Measurements from ENCODE around the gene MPEG1.
A peak's percentile ranks its signal among the peaks of the same experiment; 100 is the strongest.

Gene MPEG1

DNA sequence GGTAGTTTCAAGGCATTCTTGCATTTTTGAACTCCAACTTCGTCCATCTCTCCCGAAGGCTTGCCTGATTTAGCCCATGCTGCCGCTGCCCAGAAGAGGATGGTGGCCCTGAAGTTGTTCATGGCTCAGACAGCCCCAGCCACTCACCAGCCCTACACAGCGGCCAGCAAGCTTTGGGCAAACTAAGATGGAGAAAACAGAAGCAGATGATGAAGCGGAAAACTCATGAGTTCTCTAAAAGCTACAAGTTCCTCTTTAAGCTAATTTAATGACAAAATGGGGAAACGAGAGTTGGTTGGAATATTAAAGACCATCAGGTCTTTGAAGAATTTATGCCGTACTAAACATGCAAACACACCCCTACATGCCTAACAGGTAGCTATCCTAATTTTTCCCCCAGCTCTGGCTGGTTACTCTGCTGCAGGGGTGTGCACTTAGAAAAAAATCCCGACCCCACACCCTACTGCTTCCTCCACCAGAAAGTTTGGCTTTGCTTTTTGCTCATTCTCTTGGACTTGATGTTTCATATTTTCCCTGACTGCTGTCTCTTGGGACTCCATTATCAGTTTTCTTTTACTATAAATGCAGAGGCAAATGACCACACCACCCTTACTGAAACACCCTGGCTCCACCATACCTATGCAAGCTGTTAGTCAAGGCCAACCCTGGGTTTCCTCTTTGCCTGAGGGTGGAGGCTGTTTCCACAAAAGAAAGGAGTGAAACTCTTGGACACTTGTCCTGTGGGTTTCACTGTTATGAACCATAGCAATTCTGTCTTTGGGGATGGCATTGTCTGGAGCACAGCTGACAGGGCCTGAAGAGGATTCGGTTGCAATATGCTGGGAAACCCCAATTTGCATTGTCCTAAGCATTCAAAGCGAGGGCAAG is at the start of gene MPEG1:
Gene MPEG1 (minus strand): TSS at position 184 of the 888 bp plus-strand sequence. CDS start 62 bp downstream, at position 122.
- DNase-seq, result peak; percentile 3 to 44

- no peak for DNase-seq
Measured at GRCh38 chr11:59262177-59262818, 49.6 kb upstream of the MPEG1 start.

DNA sequence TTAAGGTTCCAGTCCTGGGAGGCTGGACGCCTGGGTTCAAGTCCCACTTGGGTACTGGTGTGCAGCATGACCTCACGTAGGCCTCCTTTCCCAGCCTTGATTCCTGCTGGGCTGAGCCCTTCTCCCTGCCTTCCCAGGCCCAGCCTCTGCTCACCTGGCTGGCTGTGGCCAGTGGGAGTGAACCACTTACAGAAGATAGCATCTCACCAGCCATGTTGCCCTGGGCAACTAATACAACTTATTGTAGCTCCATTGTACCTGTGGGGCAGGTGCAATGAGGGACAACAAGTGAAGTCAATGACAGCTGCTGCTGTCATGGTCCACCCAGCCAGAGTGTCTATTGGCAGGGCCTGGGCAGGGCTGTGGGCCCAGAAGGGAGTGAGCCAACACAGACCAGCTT is 48.4 kb upstream of the MPEG1 start:
- no peak for DNase-seq

- no peak for DNase-seq
Measured at GRCh38 chr11:59259867-59260475, 47.2 kb upstream of the MPEG1 start.

DNA sequence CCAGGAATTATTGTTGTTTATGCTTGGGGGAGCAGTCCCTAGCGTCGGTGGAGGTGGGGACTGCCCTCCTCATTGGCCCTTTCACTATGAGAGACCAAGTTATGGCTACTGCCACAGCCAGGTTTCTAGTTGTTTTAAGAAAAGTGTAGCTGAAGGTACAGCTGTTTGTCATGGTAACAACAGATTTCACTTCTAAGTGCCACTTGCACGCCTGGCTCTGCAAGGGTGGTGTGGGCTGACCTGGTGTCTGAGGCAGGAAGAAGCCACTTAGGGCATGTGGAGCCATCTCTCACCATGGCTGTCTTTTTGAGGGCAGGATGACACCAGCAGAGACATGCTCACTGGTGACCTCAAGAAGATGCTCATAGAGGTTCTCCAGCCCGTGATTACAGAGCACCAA is 46.3 kb upstream of the MPEG1 start:
- DNase-seq, result no peak

DNA sequence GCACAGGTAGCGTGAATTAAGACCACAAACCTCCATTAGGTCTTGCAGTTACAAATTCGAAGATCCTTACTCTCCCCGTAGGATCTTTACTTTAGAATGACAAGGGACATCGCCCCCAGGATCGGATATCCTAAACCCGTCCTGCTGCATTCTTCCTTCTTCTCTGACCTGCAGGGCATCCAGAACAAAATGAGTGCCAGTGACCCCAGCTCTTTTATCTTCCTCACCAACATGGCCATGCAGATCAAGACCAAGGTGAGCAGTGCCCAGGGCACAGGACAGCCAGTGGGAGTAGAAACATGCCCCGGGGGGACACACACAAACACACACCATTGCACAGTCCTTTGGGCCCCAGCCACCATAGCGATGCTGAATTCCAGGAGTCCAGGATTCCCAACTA is 42.6 kb upstream of the MPEG1 start:
- DNase-seq, result no peak

- no peak for DNase-seq
Measured at GRCh38 chr11:59254286-59254685, 41.6 kb upstream of the MPEG1 start.

DNA sequence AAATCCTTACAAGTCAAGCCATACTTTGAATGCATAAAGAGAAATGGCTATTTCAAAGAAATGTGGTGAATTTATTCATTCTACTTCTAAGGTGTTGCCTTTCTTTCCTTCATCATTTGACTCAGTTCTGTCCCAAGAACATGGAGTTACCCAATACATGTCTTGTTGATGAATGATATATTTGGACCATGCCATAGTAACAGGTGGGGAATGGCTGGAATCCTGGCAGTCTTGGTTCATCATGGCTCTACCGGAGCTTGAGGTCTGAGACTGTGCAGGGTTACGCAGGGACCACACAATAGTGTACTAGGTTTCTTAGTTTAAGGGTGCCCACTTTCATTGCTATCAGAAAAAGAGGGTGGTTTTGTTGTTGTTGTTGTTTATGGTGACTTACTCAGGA is 40.3 kb upstream of the MPEG1 start:
- no peak for DNase-seq

GRCh38 chr11:59249535-59249934 is 36.8 kb upstream of the MPEG1 start:
- no peak for DNase-seq

DNA sequence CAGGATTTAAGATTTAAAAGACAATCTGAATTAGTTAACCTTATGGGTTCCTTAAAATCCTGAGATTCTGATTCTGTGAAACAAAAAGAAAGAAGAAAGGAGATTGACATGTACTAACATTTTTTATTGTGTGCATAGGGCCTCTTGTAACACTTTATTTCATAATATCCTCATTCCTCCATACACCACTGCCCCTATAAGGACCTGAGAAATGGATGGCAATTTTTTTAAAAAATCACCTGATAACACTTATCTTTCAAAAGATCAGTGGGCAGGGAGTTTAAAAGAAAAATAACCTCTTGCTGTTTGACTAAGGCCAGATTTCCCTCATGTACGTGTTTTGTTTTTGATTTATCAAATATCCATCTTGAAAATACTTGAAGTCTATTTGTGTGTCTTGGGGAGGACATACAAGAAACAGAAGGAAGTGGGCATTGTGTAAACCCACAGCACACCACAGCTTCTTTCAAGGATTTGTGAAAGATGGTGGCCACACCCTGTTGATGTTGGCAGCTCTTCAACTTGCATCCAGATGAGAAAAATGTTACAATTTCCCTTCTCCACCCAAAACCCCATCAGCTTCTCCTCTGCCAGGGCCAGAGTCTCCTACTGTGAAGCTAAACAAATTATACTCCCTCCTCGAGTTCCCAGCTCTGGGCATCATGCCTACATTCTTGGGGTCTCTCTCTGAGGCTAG is 35.0 kb upstream of the MPEG1 start:
- DNase-seq, result peak; percentile 37 to 44

- DNase-seq, result no peak
Measured at GRCh38 chr11:59243633-59244032, 30.9 kb upstream of the MPEG1 start.

GRCh38 chr11:59240322-59240721 is 27.6 kb upstream of the MPEG1 start:
- no peak for DNase-seq

- DNase-seq, result no peak
Measured at GRCh38 chr11:59226396-59226795, 13.7 kb upstream of the MPEG1 start.

- DNase-seq, result no peak
Measured at GRCh38 chr11:59225017-59225416, 12.3 kb upstream of the MPEG1 start.

DNA sequence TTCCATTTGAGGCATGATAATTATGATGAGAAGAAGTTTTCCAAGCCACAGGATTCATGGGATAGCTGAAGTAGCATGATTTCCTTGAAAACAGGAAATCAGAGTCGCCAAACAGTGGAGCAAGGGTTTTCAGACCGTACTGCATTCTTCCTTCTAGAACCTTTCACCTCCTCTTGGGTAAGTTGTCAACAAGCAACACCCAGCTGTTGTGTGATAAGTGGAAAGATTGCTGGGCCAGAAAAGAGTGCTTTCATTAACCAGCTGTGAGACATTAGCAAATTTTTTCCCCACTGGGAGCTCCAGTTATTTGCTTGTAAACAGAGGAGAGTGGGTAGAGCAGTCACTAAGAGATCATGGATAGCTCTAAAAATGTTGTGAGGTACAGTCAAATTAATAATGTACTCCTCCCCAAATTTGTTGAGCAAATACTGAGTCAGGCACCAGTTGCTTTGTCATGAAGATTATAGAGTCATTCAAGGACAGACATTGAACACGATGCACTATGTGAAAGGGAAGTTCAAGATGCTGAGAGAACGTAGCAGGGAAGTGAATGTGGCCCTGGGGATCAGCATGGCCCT is 11.7 kb upstream of the MPEG1 start:
- peak in 1 of 2 donors; percentile 9 for DNase-seq

DNA sequence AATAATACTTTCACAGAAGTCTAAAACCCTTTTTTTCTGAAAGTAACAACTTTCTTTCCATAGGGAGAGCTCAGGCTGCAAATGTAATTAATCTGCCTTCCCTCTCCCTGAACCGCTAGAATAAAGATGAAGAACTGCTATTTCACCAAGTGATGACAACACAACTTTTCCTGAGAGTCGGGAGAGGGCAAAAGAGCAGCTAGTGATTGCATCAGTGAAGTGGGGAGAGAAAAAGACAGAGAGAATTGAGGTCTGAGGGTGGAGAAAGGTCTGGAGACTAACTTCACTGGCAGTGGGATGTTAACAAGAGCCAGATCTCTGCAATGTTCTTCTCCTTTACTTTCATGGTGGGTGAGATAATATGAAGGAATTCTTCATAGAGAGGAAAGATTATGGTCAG is 10.9 kb upstream of the MPEG1 start:
- DNase-seq, result no peak

DNA sequence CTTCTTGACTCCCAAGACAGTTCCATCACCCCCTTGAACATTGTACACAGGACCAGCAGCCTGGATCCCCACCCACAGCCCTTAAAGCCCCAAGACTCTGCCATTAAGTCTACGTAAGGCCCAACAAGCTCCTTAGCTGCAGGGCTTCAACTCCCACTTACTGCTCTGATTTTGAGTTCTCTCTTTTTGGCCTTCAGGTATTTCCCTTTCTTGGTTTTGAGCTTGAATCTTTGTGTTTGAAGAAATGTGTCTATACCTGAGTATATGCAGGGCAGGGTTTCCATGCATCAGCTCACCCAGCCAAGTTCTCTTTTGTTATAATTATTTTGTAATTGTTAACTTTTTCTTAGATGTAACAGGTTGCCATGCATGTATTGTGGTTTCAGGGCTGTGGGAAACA is 10.4 kb upstream of the MPEG1 start:
- DNase-seq, result no peak

- DNase-seq, result peak in 1 of 2 donors; percentile 24
Measured at GRCh38 chr11:59222464-59223060, 9.8 kb upstream of the MPEG1 start.

- no peak for DNase-seq
Measured at GRCh38 chr11:59221441-59221840, 8.7 kb upstream of the MPEG1 start.

DNA sequence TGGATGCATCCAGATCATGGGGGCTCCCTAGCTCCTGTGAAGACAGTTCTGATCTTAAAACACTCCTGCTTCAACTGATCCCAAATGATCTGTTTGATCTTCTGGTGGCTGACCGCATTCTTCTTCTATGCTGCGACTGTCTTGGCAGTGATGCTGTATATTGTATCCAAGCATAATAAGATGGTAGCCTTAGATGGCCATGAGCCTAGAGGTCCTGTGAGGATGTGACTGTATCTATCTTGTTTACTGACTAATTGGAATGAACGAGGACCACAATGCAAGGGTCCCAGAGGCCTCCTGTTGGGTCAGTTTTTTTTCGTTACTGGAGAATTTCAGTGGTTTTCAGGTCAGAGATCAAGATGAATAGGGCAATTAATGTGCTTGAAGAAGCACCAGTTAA is 7.1 kb upstream of the MPEG1 start:
- DNase-seq, result no peak

- no peak for DNase-seq
Measured at GRCh38 chr11:59218893-59219292, 6.2 kb upstream of the MPEG1 start.

DNA sequence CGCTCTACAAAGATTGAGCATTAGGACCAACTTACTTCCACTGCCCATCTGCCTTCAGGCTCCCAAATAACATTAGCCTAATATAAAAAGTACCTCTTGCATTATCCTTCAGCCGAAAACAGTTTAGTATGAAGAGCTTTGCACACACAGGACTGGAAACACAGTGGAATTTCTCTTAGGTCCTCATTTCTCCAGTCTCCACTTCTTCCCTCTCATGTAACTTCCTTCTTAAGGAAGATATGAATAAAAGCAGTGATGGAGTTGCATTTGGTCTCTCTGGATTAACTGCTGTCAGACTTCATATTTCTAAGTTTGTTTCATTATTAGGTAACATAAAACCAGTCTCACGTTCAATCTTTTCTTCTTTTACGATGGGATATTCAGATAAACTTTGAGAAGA is 5.6 kb upstream of the MPEG1 start:
- no peak for DNase-seq

All from CD4-positive, alpha-beta T cell treated with Interleukin-4 for 1 hour (primary cell).